GM23338 (cell line): ENCODE data around the gene CAMSAP3. TPM values are rescaled to one million over a fixed set of nuclear protein-coding genes. Genes with fewer than 3 reads are reported as not detected.

Experiments
- ATAC-seq: fragments of 200-7000 bp; cut with Tn5 transposase; 3 replicates; pipeline ENCODE4 v1.9.1; 2020
- DNase-seq: peaks from one replicate; pipeline ENCODE4 v3.0.0-alpha.2; 2015; ENCODE audit warnings: low spot score
- H2AFZ ChIP-seq: fragments of 200-600 bp; sonication (generic); 2 replicates; pipeline ENCODE4 v1.8.0; 2016; ENCODE audit warnings: antibody characterized with exemption, mild to moderate bottlenecking, moderate library complexity
- H3F3A ChIP-seq: fragments of 200-600 bp; sonication (generic); replicated peaks from 2 replicates; pipeline ENCODE4 v1.8.0; 2017; ENCODE audit warnings: antibody characterized with exemption, mixed run types, low read depth
- H3K27ac ChIP-seq: fragments of 200-600 bp; sonication (generic); 2 replicates; pipeline ENCODE4 v1.6.1; 2016; ENCODE audit warnings: low read depth
- H3K27me3 ChIP-seq: fragments of 200-600 bp; sonication (generic); 2 replicates; pipeline ENCODE4 v1.8.0; 2016; ENCODE audit warnings: mild to moderate bottlenecking, mixed run types, moderate library complexity; ENCODE audit not compliant: insufficient read depth
- H3K36me3 ChIP-seq: fragments of 200-600 bp; sonication (generic); 2 replicates; pipeline ENCODE4 v1.8.0; 2016; ENCODE audit warnings: mild to moderate bottlenecking; ENCODE audit not compliant: insufficient read depth
- H3K4me1 ChIP-seq: fragments of 200-600 bp; sonication (generic); 2 replicates; pipeline ENCODE4 v1.8.0; 2016; ENCODE audit warnings: mild to moderate bottlenecking, moderate library complexity; ENCODE audit not compliant: insufficient read depth
- H3K4me2 ChIP-seq: fragments of 200-600 bp; sonication (generic); 2 replicates; pipeline ENCODE4 v1.7.1; 2017; ENCODE audit warnings: mixed run types
- H3K4me3 ChIP-seq: fragments of 200-600 bp; sonication (generic); 2 replicates; pipeline ENCODE4 v1.6.1; 2016; ENCODE audit warnings: mixed run types
- H3K79me2 ChIP-seq: fragments of 200-600 bp; sonication (generic); replicated peaks from 2 replicates; pipeline ENCODE4 v1.8.0; 2017; ENCODE audit warnings: mild to moderate bottlenecking; ENCODE audit not compliant: insufficient read depth
- H3K9me2 ChIP-seq: fragments of 200-600 bp; sonication (generic); 2 replicates; pipeline ENCODE4 v1.8.0; 2017; ENCODE audit not compliant: insufficient read depth
- H4K20me1 ChIP-seq: fragments of 200-600 bp; sonication (generic); replicated peaks from 2 replicates; pipeline ENCODE4 v1.8.0; 2017; ENCODE audit warnings: mild to moderate bottlenecking; ENCODE audit not compliant: insufficient read depth
- H3K27ac Mint-ChIP-seq: 2 replicates; pipeline ENCODE4 v1.8.0; 2020; ENCODE audit warnings: inconsistent platforms, mild to moderate bottlenecking, moderate library complexity, mixed read lengths
- H3K27me3 Mint-ChIP-seq: 3 replicates; pipeline ENCODE4 v1.8.0; 2022; ENCODE audit warnings: low read depth, mild to moderate bottlenecking, moderate library complexity, mixed read lengths, inconsistent platforms; ENCODE audit not compliant: insufficient read depth, poor library complexity
- H3K36me3 Mint-ChIP-seq: 3 replicates; pipeline ENCODE4 v1.8.0; 2021; ENCODE audit warnings: low read depth, mild to moderate bottlenecking, inconsistent platforms, moderate library complexity, mixed read lengths
- H3K4me1 Mint-ChIP-seq: 3 replicates; pipeline ENCODE4 v1.8.0; 2020; ENCODE audit warnings: mild to moderate bottlenecking, inconsistent platforms, mixed read lengths
- H3K4me3 Mint-ChIP-seq: 3 replicates; pipeline ENCODE4 v1.8.0; 2021; ENCODE audit warnings: moderate library complexity, mild to moderate bottlenecking, inconsistent platforms, mixed read lengths
- H3K9me3 Mint-ChIP-seq: 3 replicates; pipeline ENCODE4 v1.8.0; 2020; ENCODE audit warnings: moderate library complexity, mild to moderate bottlenecking, inconsistent platforms, mixed read lengths
- JUNB ChIP-seq: IDR thresholded peaks from one replicate; pipeline ENCODE4 v1.6.1; 2016; ENCODE audit warnings: antibody characterized with exemption; ENCODE audit not compliant: unreplicated experiment
- STAT1 ChIP-seq: IDR thresholded peaks from one replicate; pipeline ENCODE4 v1.6.1; 2016; ENCODE audit warnings: antibody characterized with exemption; ENCODE audit not compliant: unreplicated experiment
- ZNF114 ChIP-seq: fragments of 250-450 bp; sonication (Bioruptor Pico); IDR thresholded peaks from 2 replicates; pipeline ENCODE4 v1.5.0; 2020; ENCODE audit warnings: mild to moderate bottlenecking, moderate library complexity
- ZNF331 ChIP-seq: fragments of 250-450 bp; sonication (Bioruptor Pico); IDR thresholded peaks from 2 replicates; pipeline ENCODE4 v1.5.0; 2020; ENCODE audit warnings: low read depth, mild to moderate bottlenecking, moderate library complexity
- polyA plus RNA-seq: library from polyadenylated mRNA; unstranded; fragments of >200 nt; fragmentation: Nextera tagmentation; extraction: Ambion mirVana; gene quantifications from 2 replicates; pipeline ENCODE4 v1.2.1, GENCODE V29; 2016
- total RNA-seq: library from RNA; depleted of rRNA; stranded (reverse); fragments of >200 nt; shearing (Covaris generic); gene quantifications from 2 replicates; pipeline ENCODE4 v1.2.3, GENCODE V29; 2014
- TF ChIP-seq, protein P1 (sequence below): IDR thresholded peaks from 2 replicates; pipeline ENCODE4 v1.6.1; 2016; ENCODE audit warnings: antibody characterized with exemption
- TF ChIP-seq, protein P2 (sequence below): fragments of 250-450 bp; sonication (Bioruptor Pico); IDR thresholded peaks from 2 replicates; pipeline ENCODE4 v1.5.0; 2020; ENCODE audit warnings: mild to moderate bottlenecking, moderate library complexity
- TF ChIP-seq, protein P3 (sequence below): IDR thresholded peaks from one replicate; pipeline ENCODE4 v1.6.1; 2018; ENCODE audit warnings: antibody characterized with exemption; ENCODE audit not compliant: unreplicated experiment

CAMSAP3 gene
- total and polyA plus RNA-seq, 2 experiments from 2014 or later = 6.4 to 32.2 TPM

DNA sequence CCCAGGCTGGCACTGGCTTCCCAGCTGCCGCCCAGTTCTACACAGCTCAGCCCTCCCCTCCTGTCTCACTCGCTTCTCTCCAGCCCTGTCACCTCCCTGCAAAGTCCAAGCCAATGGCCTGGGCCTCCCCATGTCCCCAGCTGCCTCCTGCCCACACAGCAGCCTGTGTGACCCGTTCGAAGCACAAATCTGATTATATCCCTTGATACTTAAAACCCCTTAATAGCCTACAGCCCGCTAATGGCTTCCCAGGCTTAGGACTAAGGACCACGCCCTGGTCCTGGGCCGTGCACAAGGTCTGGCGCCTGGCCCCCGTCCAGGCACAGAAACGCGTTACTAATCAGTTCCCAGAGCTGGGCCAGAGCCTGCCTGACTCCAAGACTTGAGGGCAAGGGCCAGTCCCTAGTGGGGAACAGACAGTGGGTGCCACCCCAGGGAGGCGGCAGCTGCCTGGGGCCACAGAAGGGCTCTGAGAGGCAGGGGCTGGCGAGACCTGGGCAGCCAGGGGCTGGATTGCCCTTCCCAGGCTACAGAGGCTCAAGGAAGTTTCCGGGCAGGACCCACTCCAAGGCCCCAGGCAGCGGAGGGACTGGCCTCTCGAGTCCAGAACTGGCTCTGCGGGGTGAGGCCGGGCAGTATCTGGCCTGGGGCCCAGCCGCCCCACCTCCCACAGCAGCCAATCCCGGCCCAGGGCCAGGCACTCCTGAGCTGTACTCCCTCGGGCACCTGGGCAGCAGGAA lies 23.3 kb downstream of the CAMSAP3 start:
- H3K4me3 Mint-ChIP-seq = no peak overlapping the region
- no peaks in the 10 kb centered on the region for H3F3A ChIP-seq
- no peaks in the 10 kb centered on the region for H3K9me3 Mint-ChIP-seq
- H3K79me2 ChIP-seq = no peaks in the 10 kb centered on the region
- H3K4me2 ChIP-seq = no peak overlapping the region
- H3K4me3 ChIP-seq = no peak overlapping the region
- H3K36me3 Mint-ChIP-seq = peaks cover 39% of the 10 kb centered on the region
- no peaks in the 10 kb centered on the region; the same call in none of the 2 replicates for H4K20me1 ChIP-seq
- ATAC-seq (no peak), DNase-seq (no peak)
- H3K36me3 ChIP-seq = no peaks in the 10 kb centered on the region; the same call in 1 of the 2 replicates
- peaks cover 12% of the 10 kb centered on the region for H3K27me3 Mint-ChIP-seq
- H3K4me1 ChIP-seq = no peaks in the 10 kb centered on the region
- no peak for TF ChIP-seq ZNF331 (CRISPR knock-in tag)
- no peaks in the 10 kb centered on the region for H3K9me2 ChIP-seq
- H3K4me1 Mint-ChIP-seq = no peaks in the 10 kb centered on the region
- no peak overlapping the region for H3K27ac ChIP-seq
- H3K27ac Mint-ChIP-seq = no peak overlapping the region
- H3K27me3 ChIP-seq = no peaks in the 10 kb centered on the region
- no peak overlapping the region for H2AFZ ChIP-seq

DNA sequence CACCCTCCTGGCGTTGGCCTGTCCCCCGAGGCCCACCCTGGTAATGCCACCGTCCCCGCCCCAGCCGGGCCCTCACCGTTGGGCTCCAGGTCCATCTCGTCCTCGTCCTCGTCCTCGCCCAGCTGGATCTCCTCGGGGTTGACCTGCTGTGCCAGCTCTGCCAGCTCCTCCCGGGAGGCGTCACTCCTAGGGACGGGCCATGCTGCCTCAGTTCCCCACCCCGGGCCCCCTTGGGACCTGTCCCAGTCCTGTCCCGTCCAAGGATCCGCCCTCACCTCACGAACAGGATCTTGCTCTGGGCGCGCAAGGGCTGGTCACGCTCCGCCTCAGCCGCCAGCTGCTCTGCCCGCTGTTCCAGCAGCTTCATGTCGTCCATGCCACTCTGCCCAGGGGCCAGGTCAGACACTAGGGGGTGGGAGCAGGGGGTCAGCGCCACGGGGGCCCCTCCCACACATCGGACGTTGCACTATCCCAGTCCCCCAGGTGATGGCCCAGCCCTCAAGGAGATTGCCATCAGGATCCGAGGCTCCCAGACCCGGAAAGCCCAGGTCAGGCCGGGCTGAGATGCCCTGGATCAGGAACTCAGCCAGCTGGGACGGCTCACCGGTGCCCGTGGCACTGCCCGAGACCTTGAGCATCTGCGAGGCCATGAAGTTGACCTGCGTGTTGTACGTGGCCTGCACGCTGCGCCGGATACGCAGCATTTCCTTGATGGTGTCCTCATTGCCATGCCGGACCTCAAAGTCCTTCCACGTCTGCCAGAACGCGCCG lies 24.2 kb downstream of the CAMSAP3 start:
- Mint-ChIP-seq H3K9me3 (no peaks in the 10 kb centered on the region), H3K27ac (no peak overlapping the region), H3K4me3 (no peak overlapping the region), H3K4me1 (no peaks in the 10 kb centered on the region), H3K27me3 (peaks cover 12% of the 10 kb centered on the region), H3K36me3 (peaks cover 34% of the 10 kb centered on the region)
- TF ChIP-seq, protein P1, sequence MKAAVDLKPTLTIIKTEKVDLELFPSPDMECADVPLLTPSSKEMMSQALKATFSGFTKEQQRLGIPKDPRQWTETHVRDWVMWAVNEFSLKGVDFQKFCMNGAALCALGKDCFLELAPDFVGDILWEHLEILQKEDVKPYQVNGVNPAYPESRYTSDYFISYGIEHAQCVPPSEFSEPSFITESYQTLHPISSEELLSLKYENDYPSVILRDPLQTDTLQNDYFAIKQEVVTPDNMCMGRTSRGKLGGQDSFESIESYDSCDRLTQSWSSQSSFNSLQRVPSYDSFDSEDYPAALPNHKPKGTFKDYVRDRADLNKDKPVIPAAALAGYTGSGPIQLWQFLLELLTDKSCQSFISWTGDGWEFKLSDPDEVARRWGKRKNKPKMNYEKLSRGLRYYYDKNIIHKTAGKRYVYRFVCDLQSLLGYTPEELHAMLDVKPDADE = no peak
- TF ChIP-seq ZNF114 (CRISPR knock-in tag) (no peak), STAT1 (no peak), JUNB (no peak), ZNF331 (CRISPR knock-in tag) (no peak)
- TF ChIP-seq, protein P2, sequence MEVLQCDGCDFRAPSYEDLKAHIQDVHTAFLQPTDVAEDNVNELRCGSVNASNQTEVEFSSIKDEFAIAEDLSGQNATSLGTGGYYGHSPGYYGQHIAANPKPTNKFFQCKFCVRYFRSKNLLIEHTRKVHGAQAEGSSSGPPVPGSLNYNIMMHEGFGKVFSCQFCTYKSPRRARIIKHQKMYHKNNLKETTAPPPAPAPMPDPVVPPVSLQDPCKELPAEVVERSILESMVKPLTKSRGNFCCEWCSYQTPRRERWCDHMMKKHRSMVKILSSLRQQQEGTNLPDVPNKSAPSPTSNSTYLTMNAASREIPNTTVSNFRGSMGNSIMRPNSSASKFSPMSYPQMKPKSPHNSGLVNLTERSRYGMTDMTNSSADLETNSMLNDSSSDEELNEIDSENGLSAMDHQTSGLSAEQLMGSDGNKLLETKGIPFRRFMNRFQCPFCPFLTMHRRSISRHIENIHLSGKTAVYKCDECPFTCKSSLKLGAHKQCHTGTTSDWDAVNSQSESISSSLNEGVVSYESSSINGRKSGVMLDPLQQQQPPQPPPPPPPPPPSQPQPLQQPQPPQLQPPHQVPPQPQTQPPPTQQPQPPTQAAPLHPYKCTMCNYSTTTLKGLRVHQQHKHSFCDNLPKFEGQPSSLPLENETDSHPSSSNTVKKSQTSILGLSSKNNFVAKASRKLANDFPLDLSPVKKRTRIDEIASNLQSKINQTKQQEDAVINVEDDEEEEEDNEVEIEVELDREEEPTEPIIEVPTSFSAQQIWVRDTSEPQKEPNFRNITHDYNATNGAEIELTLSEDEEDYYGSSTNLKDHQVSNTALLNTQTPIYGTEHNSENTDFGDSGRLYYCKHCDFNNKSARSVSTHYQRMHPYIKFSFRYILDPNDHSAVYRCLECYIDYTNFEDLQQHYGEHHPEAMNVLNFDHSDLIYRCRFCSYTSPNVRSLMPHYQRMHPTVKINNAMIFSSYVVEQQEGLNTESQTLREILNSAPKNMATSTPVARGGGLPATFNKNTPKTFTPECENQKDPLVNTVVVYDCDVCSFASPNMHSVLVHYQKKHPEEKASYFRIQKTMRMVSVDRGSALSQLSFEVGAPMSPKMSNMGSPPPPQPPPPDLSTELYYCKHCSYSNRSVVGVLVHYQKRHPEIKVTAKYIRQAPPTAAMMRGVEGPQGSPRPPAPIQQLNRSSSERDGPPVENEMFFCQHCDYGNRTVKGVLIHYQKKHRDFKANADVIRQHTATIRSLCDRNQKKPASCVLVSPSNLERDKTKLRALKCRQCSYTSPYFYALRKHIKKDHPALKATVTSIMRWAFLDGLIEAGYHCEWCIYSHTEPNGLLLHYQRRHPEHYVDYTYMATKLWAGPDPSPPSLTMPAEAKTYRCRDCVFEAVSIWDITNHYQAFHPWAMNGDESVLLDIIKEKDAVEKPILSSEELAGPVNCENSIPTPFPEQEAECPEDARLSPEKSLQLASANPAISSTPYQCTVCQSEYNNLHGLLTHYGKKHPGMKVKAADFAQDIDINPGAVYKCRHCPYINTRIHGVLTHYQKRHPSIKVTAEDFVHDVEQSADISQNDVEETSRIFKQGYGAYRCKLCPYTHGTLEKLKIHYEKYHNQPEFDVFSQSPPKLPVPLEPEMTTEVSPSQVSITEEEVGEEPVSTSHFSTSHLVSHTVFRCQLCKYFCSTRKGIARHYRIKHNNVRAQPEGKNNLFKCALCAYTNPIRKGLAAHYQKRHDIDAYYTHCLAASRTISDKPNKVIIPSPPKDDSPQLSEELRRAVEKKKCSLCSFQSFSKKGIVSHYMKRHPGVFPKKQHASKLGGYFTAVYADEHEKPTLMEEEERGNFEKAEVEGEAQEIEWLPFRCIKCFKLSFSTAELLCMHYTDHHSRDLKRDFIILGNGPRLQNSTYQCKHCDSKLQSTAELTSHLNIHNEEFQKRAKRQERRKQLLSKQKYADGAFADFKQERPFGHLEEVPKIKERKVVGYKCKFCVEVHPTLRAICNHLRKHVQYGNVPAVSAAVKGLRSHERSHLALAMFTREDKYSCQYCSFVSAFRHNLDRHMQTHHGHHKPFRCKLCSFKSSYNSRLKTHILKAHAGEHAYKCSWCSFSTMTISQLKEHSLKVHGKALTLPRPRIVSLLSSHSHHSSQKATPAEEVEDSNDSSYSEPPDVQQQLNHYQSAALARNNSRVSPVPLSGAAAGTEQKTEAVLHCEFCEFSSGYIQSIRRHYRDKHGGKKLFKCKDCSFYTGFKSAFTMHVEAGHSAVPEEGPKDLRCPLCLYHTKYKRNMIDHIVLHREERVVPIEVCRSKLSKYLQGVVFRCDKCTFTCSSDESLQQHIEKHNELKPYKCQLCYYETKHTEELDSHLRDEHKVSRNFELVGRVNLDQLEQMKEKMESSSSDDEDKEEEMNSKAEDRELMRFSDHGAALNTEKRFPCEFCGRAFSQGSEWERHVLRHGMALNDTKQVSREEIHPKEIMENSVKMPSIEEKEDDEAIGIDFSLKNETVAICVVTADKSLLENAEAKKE (CRISPR knock-in tag) = no peak
- TF ChIP-seq, protein P3, sequence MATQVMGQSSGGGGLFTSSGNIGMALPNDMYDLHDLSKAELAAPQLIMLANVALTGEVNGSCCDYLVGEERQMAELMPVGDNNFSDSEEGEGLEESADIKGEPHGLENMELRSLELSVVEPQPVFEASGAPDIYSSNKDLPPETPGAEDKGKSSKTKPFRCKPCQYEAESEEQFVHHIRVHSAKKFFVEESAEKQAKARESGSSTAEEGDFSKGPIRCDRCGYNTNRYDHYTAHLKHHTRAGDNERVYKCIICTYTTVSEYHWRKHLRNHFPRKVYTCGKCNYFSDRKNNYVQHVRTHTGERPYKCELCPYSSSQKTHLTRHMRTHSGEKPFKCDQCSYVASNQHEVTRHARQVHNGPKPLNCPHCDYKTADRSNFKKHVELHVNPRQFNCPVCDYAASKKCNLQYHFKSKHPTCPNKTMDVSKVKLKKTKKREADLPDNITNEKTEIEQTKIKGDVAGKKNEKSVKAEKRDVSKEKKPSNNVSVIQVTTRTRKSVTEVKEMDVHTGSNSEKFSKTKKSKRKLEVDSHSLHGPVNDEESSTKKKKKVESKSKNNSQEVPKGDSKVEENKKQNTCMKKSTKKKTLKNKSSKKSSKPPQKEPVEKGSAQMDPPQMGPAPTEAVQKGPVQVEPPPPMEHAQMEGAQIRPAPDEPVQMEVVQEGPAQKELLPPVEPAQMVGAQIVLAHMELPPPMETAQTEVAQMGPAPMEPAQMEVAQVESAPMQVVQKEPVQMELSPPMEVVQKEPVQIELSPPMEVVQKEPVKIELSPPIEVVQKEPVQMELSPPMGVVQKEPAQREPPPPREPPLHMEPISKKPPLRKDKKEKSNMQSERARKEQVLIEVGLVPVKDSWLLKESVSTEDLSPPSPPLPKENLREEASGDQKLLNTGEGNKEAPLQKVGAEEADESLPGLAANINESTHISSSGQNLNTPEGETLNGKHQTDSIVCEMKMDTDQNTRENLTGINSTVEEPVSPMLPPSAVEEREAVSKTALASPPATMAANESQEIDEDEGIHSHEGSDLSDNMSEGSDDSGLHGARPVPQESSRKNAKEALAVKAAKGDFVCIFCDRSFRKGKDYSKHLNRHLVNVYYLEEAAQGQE = no peak
- Histone ChIP-seq H3F3A (no peaks in the 10 kb centered on the region), H4K20me1 (no peaks in the 10 kb centered on the region; the same call in none of the 2 replicates), H3K4me1 (no peaks in the 10 kb centered on the region), H3K4me3 (no peak overlapping the region), H3K4me2 (no peak overlapping the region), H3K27ac (no peak overlapping the region), H3K36me3 (no peaks in the 10 kb centered on the region; the same call in 1 of the 2 replicates), H3K9me2 (no peaks in the 10 kb centered on the region), H3K27me3 (no peaks in the 10 kb centered on the region), H3K79me2 (no peaks in the 10 kb centered on the region), H2AFZ (no peak overlapping the region)
- DNase-seq (no peak), ATAC-seq (no peak)
